ENCODE data around the gene SMCHD1. TPM values are rescaled to one million over a fixed set of nuclear protein-coding genes. Genes with fewer than 3 reads are reported as not detected.
"Not testable (repeated sequence)": the region's sequence is repeated elsewhere in the genome, so short reads cannot be mapped to it uniquely, and the experiment has no call there.

The SMCHD1 gene
- total and polyA plus RNA-seq, 3 donors from 2014 or later, result 46.6 to 111 (median 87.2) TPM

- H3K4me1 ChIP-seq, result no peaks in the 10 kb centered on the region
- DNase-seq, result peak; percentile 23
- no peaks in the 10 kb centered on the region for H3K27me3 ChIP-seq
- WGBS, 2 donors, result 52 to 57% methylated on average over 10 of the region's 10 CpGs
- no peak overlapping the region for H3K4me3 ChIP-seq
- H3K27ac ChIP-seq, result no peak overlapping the region
- intact Hi-C loops (cut with DNase I; ENCODE audit: low total_unique reads), result no loop called here
- H3K36me3 ChIP-seq (ENCODE audit: low read depth, missing control alignments), result no peaks in the 10 kb centered on the region
- no peaks in the 10 kb centered on the region for H3K9me3 ChIP-seq
- TF ChIP-seq POLR2A (IDR thresholded peaks at IDR 0.05), result no peak
- TF ChIP-seq CTCF (IDR thresholded peaks at IDR 0.05), result no peak
These were observed 171.1 kb downstream of the SMCHD1 start for GRCh38 chr18:2826581-2826980.

- Histone ChIP-seq H3K36me3 (ENCODE audit: low read depth, missing control alignments) (no peaks in the 10 kb centered on the region), H3K4me3 (no peak overlapping the region), H3K27ac (no peak overlapping the region), H3K27me3 (no peaks in the 10 kb centered on the region), H3K4me1 (no peaks in the 10 kb centered on the region), H3K9me3 (no peaks in the 10 kb centered on the region)
- intact Hi-C loops (cut with DNase I; ENCODE audit: low total_unique reads), result no loop called here
- 82 to 84% methylated on average over 5 of the region's 5 CpGs for WGBS, 2 donors
- TF ChIP-seq POLR2A (IDR thresholded peaks at IDR 0.05), result no peak
- no peak for TF ChIP-seq CTCF (IDR thresholded peaks at IDR 0.05)
- DNase-seq, result no peak
These were observed 171.5 kb downstream of the SMCHD1 start for GRCh38 chr18:2827061-2827460.

GRCh38 chr18:2836118-2836517, 180.6 kb downstream of the SMCHD1 start:
- H3K27ac ChIP-seq; H3K4me3 ChIP-seq; H3K4me1 ChIP-seq; H3K36me3 ChIP-seq (ENCODE audit: low read depth, missing control alignments); intact Hi-C loops (cut with DNase I; ENCODE audit: low total_unique reads); DNase-seq; H3K27me3 ChIP-seq; H3K9me3 ChIP-seq: not testable (repeated sequence)
- WGBS, 2 donors, result 98 to 99% methylated on average over 3 of the region's 3 CpGs

GRCh38 chr18:2837290-2837689, 181.8 kb downstream of the SMCHD1 start:
- H3K9me3 ChIP-seq; H3K4me3 ChIP-seq; H3K36me3 ChIP-seq (ENCODE audit: low read depth, missing control alignments); H3K27me3 ChIP-seq; DNase-seq; H3K27ac ChIP-seq; H3K4me1 ChIP-seq; intact Hi-C loops (cut with DNase I; ENCODE audit: low total_unique reads): not testable (repeated sequence)

- Histone ChIP-seq H3K4me1 (no peaks in the 10 kb centered on the region), H3K27me3 (no peaks in the 10 kb centered on the region), H3K36me3 (ENCODE audit: low read depth, missing control alignments) (no peaks in the 10 kb centered on the region), H3K9me3 (no peaks in the 10 kb centered on the region), H3K27ac (no peak overlapping the region), H3K4me3 (no peak overlapping the region)
- TF ChIP-seq CTCF (IDR thresholded peaks at IDR 0.05), result no peak
- intact Hi-C loops (cut with DNase I; ENCODE audit: low total_unique reads), result no loop called here
- DNase-seq, result no peak
- WGBS, 2 donors, result 85 to 87% methylated on average over 7 to 8 of the region's 8 CpGs
These were observed 183.7 kb downstream of the SMCHD1 start for GRCh38 chr18:2839202-2839601.

GRCh38 chr18:2840521-2840920, 185.0 kb downstream of the SMCHD1 start:
- no peak overlapping the region for H3K4me3 ChIP-seq
- DNase-seq, result no peak
- no peaks in the 10 kb centered on the region for H3K4me1 ChIP-seq
- no peak overlapping the region for H3K27ac ChIP-seq
- TF ChIP-seq POLR2A (IDR thresholded peaks at IDR 0.05) (no peak), CTCF (IDR thresholded peaks at IDR 0.05) (no peak)
- no peaks in the 10 kb centered on the region for H3K9me3 ChIP-seq
- WGBS, 2 donors, result 91 to 100% methylated on average over 1 of the region's 1 CpG
- no peaks in the 10 kb centered on the region for H3K36me3 ChIP-seq (ENCODE audit: low read depth, missing control alignments)
- intact Hi-C loops (cut with DNase I; ENCODE audit: low total_unique reads), result no loop called here
- H3K27me3 ChIP-seq, result no peaks in the 10 kb centered on the region
